ENCODE measurements around the gene OPRM1.

- TF ChIP-seq CTCF (IDR thresholded peaks at IDR 0.05) (no peak), EZH2 (IDR thresholded peaks at IDR 0.05; ENCODE audit: borderline replicate concordance, insufficient read depth, low read depth, low read length, poor library complexity, severe bottlenecking) (no peak)
Observed at GRCh38 chr6:154041001-154041400, 2.0 kb downstream of the OPRM1 start.
